Stimulated activated memory B cell treated with anti-CD40 and anti-IgM and Interleukin-4, amounts not matched to agents 10 μg/mL and 1 μg/mL and 100 μg/mL, for 72 hours (primary cell): Measurements from ENCODE around the gene FNIP2.
A peak's percentile ranks its signal among the peaks of the same experiment; 100 is the strongest.
"Not testable (repeated sequence)": the region's sequence is repeated elsewhere in the genome, so short reads cannot be mapped to it uniquely, and the experiment has no call there.

Experiments used
- ATAC-seq: fragments of 150-1000 bp; cut with Tn5 transposase; 2 replicates; pipeline ENCODE4 v1.10.0; 2021
- H3K27ac Mint-ChIP-seq: one replicate; pipeline ENCODE4 v1.8.0; 2022; ENCODE audit warnings: mild to moderate bottlenecking, mixed read lengths
- H3K27me3 Mint-ChIP-seq: one replicate; pipeline ENCODE4 v1.8.0; 2022; ENCODE audit warnings: mixed read lengths
- H3K36me3 Mint-ChIP-seq: one replicate; pipeline ENCODE4 v1.8.0; 2022; ENCODE audit warnings: mixed read lengths
- H3K4me1 Mint-ChIP-seq: one replicate; pipeline ENCODE4 v1.8.0; 2022; ENCODE audit warnings: mixed read lengths
- H3K4me3 Mint-ChIP-seq: one replicate; pipeline ENCODE4 v1.8.0; 2022; ENCODE audit warnings: mild to moderate bottlenecking, moderate library complexity, mixed read lengths
- H3K9me3 Mint-ChIP-seq: one replicate; pipeline ENCODE4 v1.8.0; 2022; ENCODE audit warnings: mixed read lengths

The FNIP2 gene

GRCh38 chr4:158796370-158797140, 27.7 kb downstream of the FNIP2 start:
- Mint-ChIP-seq H3K27ac (no peak overlapping the region), H3K4me1 (no peaks in the 10 kb centered on the region), H3K4me3 (no peak overlapping the region), H3K9me3 (no peaks in the 10 kb centered on the region), H3K36me3 (no peaks in the 10 kb centered on the region), H3K27me3 (peaks cover 77% of the 10 kb centered on the region)
- no peak for ATAC-seq

GRCh38 chr4:158798062-158798461, 29.2 kb downstream of the FNIP2 start:
- H3K27me3 Mint-ChIP-seq = peaks cover 77% of the 10 kb centered on the region
- no peak for ATAC-seq
- no peak overlapping the region for H3K4me3 Mint-ChIP-seq
- no peaks in the 10 kb centered on the region for H3K9me3 Mint-ChIP-seq
- no peaks in the 10 kb centered on the region for H3K4me1 Mint-ChIP-seq
- no peak overlapping the region for H3K27ac Mint-ChIP-seq
- no peaks in the 10 kb centered on the region for H3K36me3 Mint-ChIP-seq

GRCh38 chr4:158799013-158799770, 30.4 kb downstream of the FNIP2 start:
- Mint-ChIP-seq H3K9me3 (no peaks in the 10 kb centered on the region), H3K36me3 (no peaks in the 10 kb centered on the region), H3K4me1 (no peaks in the 10 kb centered on the region), H3K27ac (no peak overlapping the region), H3K27me3 (peaks cover 81% of the 10 kb centered on the region), H3K4me3 (no peak overlapping the region)
- ATAC-seq = no peak

GRCh38 chr4:158799856-158800255, 31.0 kb downstream of the FNIP2 start:
- Mint-ChIP-seq H3K27ac (no peak overlapping the region), H3K9me3 (no peaks in the 10 kb centered on the region), H3K4me1 (no peaks in the 10 kb centered on the region), H3K4me3 (no peak overlapping the region), H3K36me3 (no peaks in the 10 kb centered on the region), H3K27me3 (peaks cover 81% of the 10 kb centered on the region)
- no peak for ATAC-seq

GRCh38 chr4:158801066-158801465, 32.2 kb downstream of the FNIP2 start:
- no peak for ATAC-seq
- no peak overlapping the region for H3K4me3 Mint-ChIP-seq
- peaks cover 85% of the 10 kb centered on the region for H3K27me3 Mint-ChIP-seq
- no peaks in the 10 kb centered on the region for H3K4me1 Mint-ChIP-seq
- no peaks in the 10 kb centered on the region for H3K9me3 Mint-ChIP-seq
- H3K36me3 Mint-ChIP-seq = no peaks in the 10 kb centered on the region
- no peak overlapping the region for H3K27ac Mint-ChIP-seq

GRCh38 chr4:158801677-158802076, 32.9 kb downstream of the FNIP2 start:
- H3K4me1 Mint-ChIP-seq = no peaks in the 10 kb centered on the region
- H3K36me3 Mint-ChIP-seq = no peaks in the 10 kb centered on the region
- no peak for ATAC-seq
- H3K27me3 Mint-ChIP-seq = peaks cover 85% of the 10 kb centered on the region
- H3K27ac Mint-ChIP-seq = no peak overlapping the region
- H3K4me3 Mint-ChIP-seq = no peak overlapping the region
- H3K9me3 Mint-ChIP-seq = no peaks in the 10 kb centered on the region

- Mint-ChIP-seq H3K36me3 (no peaks in the 10 kb centered on the region), H3K4me1 (no peaks in the 10 kb centered on the region), H3K4me3 (no peak overlapping the region), H3K27me3 (peaks cover 82% of the 10 kb centered on the region), H3K9me3 (peaks cover 3% of the 10 kb centered on the region), H3K27ac (no peak overlapping the region)
- ATAC-seq = no peak
Measured at GRCh38 chr4:158802914-158803313, 34.1 kb downstream of the FNIP2 start.

- H3K9me3 Mint-ChIP-seq = peaks cover 3% of the 10 kb centered on the region
- no peak for ATAC-seq
- H3K4me3 Mint-ChIP-seq = no peak overlapping the region
- no peak overlapping the region for H3K27ac Mint-ChIP-seq
- peaks cover 6% of the 10 kb centered on the region for H3K36me3 Mint-ChIP-seq
- peaks cover 24% of the 10 kb centered on the region for H3K4me1 Mint-ChIP-seq
- peaks cover 83% of the 10 kb centered on the region for H3K27me3 Mint-ChIP-seq
Measured at GRCh38 chr4:158805635-158806471, 37.0 kb downstream of the FNIP2 start.

GRCh38 chr4:158807691-158808090, 38.9 kb downstream of the FNIP2 start:
- Mint-ChIP-seq H3K4me3 (no peak overlapping the region), H3K9me3 (peaks cover 3% of the 10 kb centered on the region), H3K27me3 (peaks cover 79% of the 10 kb centered on the region), H3K36me3 (peaks cover 6% of the 10 kb centered on the region), H3K4me1 (peaks cover 32% of the 10 kb centered on the region), H3K27ac (no peak overlapping the region)
- no peak for ATAC-seq

GRCh38 chr4:158808399-158808798, 39.6 kb downstream of the FNIP2 start:
- Mint-ChIP-seq H3K4me3 (no peak overlapping the region), H3K36me3 (peaks cover 6% of the 10 kb centered on the region), H3K27ac (no peak overlapping the region), H3K4me1 (peaks cover 32% of the 10 kb centered on the region), H3K27me3 (peaks cover 79% of the 10 kb centered on the region), H3K9me3 (peaks cover 3% of the 10 kb centered on the region)
- no peak for ATAC-seq

- Mint-ChIP-seq H3K4me1 (peaks cover 32% of the 10 kb centered on the region), H3K27ac (peak overlapping the region; percentile 89), H3K27me3 (peaks cover 79% of the 10 kb centered on the region)
- H3K9me3 Mint-ChIP-seq, H3K4me3 Mint-ChIP-seq, ATAC-seq, H3K36me3 Mint-ChIP-seq: not testable (repeated sequence)
Measured at GRCh38 chr4:158809208-158809607, 40.4 kb downstream of the FNIP2 start.

GRCh38 chr4:158809611-158810486, 41.0 kb downstream of the FNIP2 start:
- H3K36me3 Mint-ChIP-seq = peaks cover 6% of the 10 kb centered on the region
- ATAC-seq = peak; percentile 93
- peak overlapping the region; percentile 89 for H3K27ac Mint-ChIP-seq
- peak overlapping the region; percentile 71 for H3K4me3 Mint-ChIP-seq
- H3K27me3 Mint-ChIP-seq = peaks cover 86% of the 10 kb centered on the region
- H3K4me1 Mint-ChIP-seq = peaks cover 32% of the 10 kb centered on the region
- peaks cover 5% of the 10 kb centered on the region for H3K9me3 Mint-ChIP-seq

GRCh38 chr4:158810487-158811215, 41.8 kb downstream of the FNIP2 start:
- Mint-ChIP-seq H3K4me3 (peak overlapping the region; percentile 71), H3K9me3 (peaks cover 5% of the 10 kb centered on the region), H3K27ac (peak overlapping the region; percentile 89), H3K4me1 (peaks cover 32% of the 10 kb centered on the region), H3K27me3 (peaks cover 86% of the 10 kb centered on the region), H3K36me3 (peaks cover 6% of the 10 kb centered on the region)
- no peak for ATAC-seq

- H3K27ac Mint-ChIP-seq = no peak overlapping the region
- H3K9me3 Mint-ChIP-seq = peaks cover 5% of the 10 kb centered on the region
- H3K36me3 Mint-ChIP-seq = peaks cover 6% of the 10 kb centered on the region
- peaks cover 32% of the 10 kb centered on the region for H3K4me1 Mint-ChIP-seq
- no peak overlapping the region for H3K4me3 Mint-ChIP-seq
- H3K27me3 Mint-ChIP-seq = peaks cover 86% of the 10 kb centered on the region
- no peak for ATAC-seq
Measured at GRCh38 chr4:158811216-158811540, 42.4 kb downstream of the FNIP2 start.
